K562 (cell line): ENCODE measurements around the gene PATE4. TPM values are rescaled to one million over a fixed set of nuclear protein-coding genes. Genes with fewer than 3 reads are reported as not detected.
A peak's percentile ranks its signal among the peaks of the same experiment; 100 is the strongest.

ENCODE experiments used
- ATAC-seq: fragments of 200-7000 bp; cut with Tn5 transposase; 3 replicates; pipeline ENCODE4 v1.9.1; 2020; ENCODE audit warnings: moderate library complexity
- BruUV-seq: library from RNA; stranded (reverse); fragments of 400-500 nt; replicated peaks from 2 replicates; lab custom pipeline; 2021; lab: Mats Ljungman, UMichigan
- CTCF ChIA-PET: fragments of 300-600 bp; formaldehyde crosslinking; extraction: SDS; loops from one replicate; lab custom pipeline; 2021; ENCODE audit warnings: low intra/inter-chr PET ratio; lab: Yijun Ruan, JAX
- POLR2A ChIA-PET: fragments of 300-600, 350-650 bp; sonication (Branson Sonifier 250); formaldehyde crosslinking; extraction: SDS; loops from one replicate; lab custom pipeline; 2021; ENCODE audit warnings: antibody characterized with exemption, inconsistent platforms; lab: Yijun Ruan, JAX
- DNase-seq, 4 experiments: peaks; one replicate each; pipeline versions ENCODE4 v3.0.0 to v3.0.0-alpha.2; 2011 to 2018; ENCODE audit warnings: low spot score in 3 of 4, mixed read lengths in 3 of 4; ENCODE audit errors: extremely low read depth in 1 of 4
- FAIRE-seq: peaks from 2 replicates; lab custom pipeline; 2011; peaks lifted over from hg19 to GRCh38; lab: Jason Lieb, UNC
- H2AFZ ChIP-seq: 2 replicates; pipeline ENCODE4 v1.6.0; 2011; ENCODE audit warnings: low read depth, low read length, control low read depth, inconsistent platforms
- H3K27ac ChIP-seq: fragments of 200-600 bp; 3 replicates; pipeline ENCODE4 v1.8.0; 2011; ENCODE audit warnings: low read depth, mild to moderate bottlenecking, control low read depth, inconsistent platforms, low read length, moderate library complexity, mixed read lengths; ENCODE audit errors: extremely low read depth
- H3K27me3 ChIP-seq, 2 experiments: fragments of 300-600 bp in 1 of 2; 2 replicates in 1 of 2; 3 replicates in 1 of 2; pipeline versions ENCODE4 v1.6.0 to v1.8.0; 2011; ENCODE audit warnings: inconsistent platforms in 2 of 2, low read length in 2 of 2, mild to moderate bottlenecking in 1 of 2, mixed read lengths in 1 of 2, moderate library complexity in 1 of 2; ENCODE audit not compliant: control insufficient read depth in 2 of 2, insufficient read depth in 2 of 2
- H3K36me3 ChIP-seq: fragments of 300-600 bp; 3 replicates; pipeline ENCODE4 v1.8.0; 2011; ENCODE audit warnings: mild to moderate bottlenecking, low read length, inconsistent platforms; ENCODE audit not compliant: control insufficient read depth, insufficient read depth
- H3K4me1 ChIP-seq, 2 experiments: fragments of 200-600 bp in 1 of 2; replicated peaks in 1 of 2; 2 replicates in 1 of 2; 3 replicates in 1 of 2; pipeline versions ENCODE4 v1.5.1 to v1.8.0; 2011; ENCODE audit warnings: inconsistent platforms in 2 of 2, low read length in 2 of 2, mild to moderate bottlenecking in 1 of 2, mixed read lengths in 1 of 2, moderate library complexity in 1 of 2; ENCODE audit not compliant: control insufficient read depth in 2 of 2, insufficient read depth in 2 of 2
- H3K4me2 ChIP-seq: 2 replicates; pipeline ENCODE4 v1.6.1; 2011; ENCODE audit warnings: low read length, control low read depth, inconsistent platforms, mixed read lengths; ENCODE audit not compliant: insufficient read depth
- H3K4me3 ChIP-seq: fragments of 200-600 bp; sonication (generic), shearing (Covaris generic); 2 replicates; pipeline ENCODE4 v1.5.1; 2016; ENCODE audit warnings: control low read depth, inconsistent platforms
- H3K79me2 ChIP-seq: fragments of 200-600 bp; 3 replicates; pipeline ENCODE4 v1.8.0; 2011; ENCODE audit warnings: low read length, inconsistent platforms; ENCODE audit not compliant: control insufficient read depth, insufficient read depth
- H3K9ac ChIP-seq, 2 experiments: 2 replicates each; pipeline versions ENCODE4 v1.6.0 to v1.6.1; 2011; ENCODE audit warnings: low read depth in 2 of 2, low read length in 2 of 2, control low read depth in 1 of 2, inconsistent platforms in 1 of 2, mild to moderate bottlenecking in 1 of 2, mixed read lengths in 1 of 2; ENCODE audit not compliant: insufficient read depth in 1 of 2
- H3K9me1 ChIP-seq: one replicate; pipeline ENCODE4 v1.6.0; 2011; ENCODE audit warnings: inconsistent platforms, mild to moderate bottlenecking, low read length, moderate library complexity; ENCODE audit not compliant: control insufficient read depth, insufficient read depth
- H3K9me3 ChIP-seq: replicated peaks from 2 replicates; pipeline ENCODE4 v1.5.1; 2011; ENCODE audit warnings: low read depth, low read length, inconsistent platforms; ENCODE audit not compliant: control insufficient read depth, insufficient read depth
- H4K20me1 ChIP-seq: replicated peaks from 2 replicates; pipeline ENCODE4 v1.6.1; 2011; ENCODE audit warnings: low read length, inconsistent platforms, mixed read lengths; ENCODE audit not compliant: control insufficient read depth, insufficient read depth
- ARID2 ChIP-seq: fragments of 450-650 bp; IDR thresholded peaks from 2 replicates; pipeline ENCODE4 v1.6.1; 2017; ENCODE audit warnings: antibody characterized with exemption, mild to moderate bottlenecking
- CC2D1A ChIP-seq: fragments of 450-650 bp; IDR thresholded peaks from 2 replicates; pipeline ENCODE4 v1.6.1; 2017; ENCODE audit warnings: mild to moderate bottlenecking
- EWSR1 ChIP-seq: fragments of 450-650 bp; IDR thresholded peaks from 2 replicates; pipeline ENCODE4 v1.6.1; 2018; ENCODE audit warnings: borderline replicate concordance, mild to moderate bottlenecking, low read depth, moderate library complexity; ENCODE audit not compliant: partially characterized antibody
- FOS ChIP-seq: IDR thresholded peaks from 3 replicates; pipeline ENCODE4 v1.6.1; 2011; ENCODE audit not compliant: insufficient read length; ENCODE audit errors: extremely low read depth
- L3MBTL2 ChIP-seq: fragments of 450-650 bp; IDR thresholded peaks from 2 replicates; pipeline ENCODE4 v1.6.1; 2016; ENCODE audit warnings: mild to moderate bottlenecking, moderate library complexity
- POLR2B ChIP-seq: fragments of 450-650 bp; IDR thresholded peaks from 2 replicates; pipeline ENCODE4 v1.6.1; 2018; ENCODE audit warnings: low read depth; ENCODE audit not compliant: partially characterized antibody
- SIN3B ChIP-seq: fragments of 450-650 bp; IDR thresholded peaks from 2 replicates; pipeline ENCODE4 v1.6.1; 2017; ENCODE audit warnings: low read depth, mild to moderate bottlenecking, moderate library complexity
- TCF3 ChIP-seq: sonication (generic); formaldehyde crosslinking; IDR thresholded peaks from 2 replicates; pipeline ENCODE4 v1.4.0; 2020; ENCODE audit warnings: mild to moderate bottlenecking, missing genetic modification reagents
- TOE1 ChIP-seq, 2 experiments: fragments of 450-650 bp in 1 of 2; sonication (generic) in 1 of 2; formaldehyde crosslinking in 1 of 2; IDR thresholded peaks; 2 replicates each; pipeline versions ENCODE4 v1.7.1 to v1.8.0; 2016 to 2022; ENCODE audit warnings: borderline replicate concordance in 2 of 2, mild to moderate bottlenecking in 2 of 2, antibody characterized with exemption in 1 of 2, inconsistent platforms in 1 of 2, low read depth in 1 of 2, missing genetic modification reagents in 1 of 2, moderate library complexity in 1 of 2
- WHSC1 ChIP-seq: IDR thresholded peaks from one replicate; pipeline ENCODE4 v1.6.1; 2012; ENCODE audit warnings: low read length, control low read depth, inconsistent platforms
- XRCC4 ChIP-seq: IDR thresholded peaks from one replicate; pipeline ENCODE4 v1.6.1; 2011; ENCODE audit not compliant: insufficient read depth, insufficient read length; ENCODE audit errors: extremely low read depth
- YY1 ChIP-seq, 3 experiments: IDR thresholded peaks; 2 replicates each; pipeline ENCODE4 v1.6.1; 2011; ENCODE audit warnings: low read length in 2 of 3, mild to moderate bottlenecking in 2 of 3, moderate library complexity in 2 of 3, borderline replicate concordance in 1 of 3, control low read depth in 1 of 3, low read depth in 1 of 3; ENCODE audit not compliant: insufficient read depth in 3 of 3, insufficient replicate concordance in 2 of 3, control insufficient read depth in 1 of 3, insufficient read length in 1 of 3; ENCODE audit errors: extremely low read depth in 1 of 3
- ZNF239 ChIP-seq: fragments of 250-450 bp; sonication (Bioruptor Pico); IDR thresholded peaks from 2 replicates; pipeline ENCODE4 v1.4.0; 2020; ENCODE audit warnings: mild to moderate bottlenecking
- ZNF253 ChIP-seq: fragments of 250-450 bp; sonication (Bioruptor Pico); conservative IDR thresholded peaks from 2 replicates; pipeline ENCODE4 v1.6.1; 2021; ENCODE audit warnings: mild to moderate bottlenecking
- WGBS: fragments of 100-300 bp; shearing (Covaris generic); methylation state at CpG from one replicate; pipeline ENCODE4 v1.1.6; 2016; ENCODE audit warnings: low coverage, mixed read lengths; ENCODE audit not compliant: insufficient coverage; ENCODE audit errors: missing lambda C conversion rate; 5-methylcytosine and 5-hydroxymethylcytosine counted together
- in situ Hi-C: fragments of 300-500 bp; cut with MboI; formaldehyde crosslinking; loops from 4 replicates; pipeline ENCODE4 v1.15.0; 2018; ENCODE audit warnings: inconsistent platforms, mixed read lengths
- intact Hi-C: fragments of 100-400 bp; cut with micrococcal nuclease; formaldehyde crosslinking; loops from 2 replicates; pipeline ENCODE4 v1.14.2; 2022
- polyA plus RNA-seq, 8 experiments: library from polyadenylated mRNA; depleted of rRNA in 4 of 8; stranded (reverse) in 5 of 8; unstranded in 3 of 8; fragments of >200 nt; fragmentation: Nextera tagmentation in 2 of 8; fragmentation: Illumina TruSeq in 1 of 8; extraction: Ambion mirVana in 2 of 8; extraction: Trizol in 1 of 8; gene quantifications; 2 replicates each; pipeline versions ENCODE4 v1.2.1 to v1.2.3, GENCODE V29; 2011 to 2014; ENCODE audit warnings: inconsistent platforms in 1 of 8, missing spikeins in 1 of 8
- total RNA-seq, 7 experiments: library from RNA; depleted of rRNA in 6 of 7; stranded (reverse); fragments of >200 nt in 6 of 7; fragmentation: Illumina TruSeq in 2 of 7; extraction: Trizol in 2 of 7; gene quantifications; 2 replicates each; pipeline versions ENCODE4 v1.2.1 to v1.2.3, GENCODE V29; 2011 to 2021; ENCODE audit warnings: low replicate concordance in 1 of 7
- TF ChIP-seq, protein P1 (sequence below), 2 experiments: fragments of 450-650 bp; conservative IDR thresholded peaks; 2 replicates each; pipeline ENCODE4 v1.6.1; 2017; ENCODE audit warnings: mild to moderate bottlenecking in 2 of 2, moderate library complexity in 2 of 2
- TF ChIP-seq, protein P2 (sequence below): fragments of 250-450 bp; sonication (Bioruptor Pico); IDR thresholded peaks from 2 replicates; pipeline ENCODE4 v1.5.0; 2021; ENCODE audit warnings: mild to moderate bottlenecking, borderline replicate concordance

PATE4 gene
- total and polyA plus RNA-seq, 9 of the 15 experiments (the other 6 are each of a cell fraction or from before 2014, with no cell fraction given) = not detected

DNA sequence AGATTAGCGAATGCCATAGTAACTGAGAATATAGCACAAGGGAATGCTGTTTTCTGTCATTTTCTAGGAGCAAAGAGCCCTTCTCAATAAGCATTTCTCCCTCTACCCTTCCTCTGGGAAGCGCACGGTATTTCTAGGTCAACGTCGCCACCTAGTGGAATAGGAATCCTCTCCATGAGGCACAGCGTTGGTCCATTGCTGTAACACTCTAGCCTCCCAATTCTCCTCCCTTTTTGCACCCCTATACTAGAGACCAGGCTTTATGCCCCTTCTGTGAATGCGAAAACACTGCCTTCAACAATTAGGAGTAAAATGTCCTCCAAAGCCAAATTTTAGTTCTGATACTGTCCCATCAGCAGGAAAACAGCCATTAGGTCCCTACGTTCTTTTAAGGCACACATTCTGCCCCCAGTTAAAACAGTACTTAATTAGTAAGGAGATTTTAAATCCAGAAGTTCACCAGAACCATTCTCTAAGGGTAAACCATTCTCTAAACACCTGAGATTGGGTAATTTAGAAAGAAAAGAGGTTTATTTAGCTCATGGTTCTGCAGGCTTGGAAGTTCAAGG is 41.5 kb downstream of the PATE4 start:
- FAIRE-seq = peak; percentile 95
- intact Hi-C loops = loop anchor here (1.0 to 5.0 kb wide), 6 partner anchors 102 to 912 kb away; partner anchors contain the start of gene CHEK1
- no peak overlapping the region for H3K4me3 ChIP-seq
- H3K4me1 ChIP-seq = peaks cover 0 to 3% of the 10 kb centered on the region in 2 experiments; a peak in 2 of 5 replicates
- in situ Hi-C loops = loop anchor here (10.0 to 25.0 kb wide), 3 partner anchors 320 to 912 kb away; partner anchors contain the start of gene CCDC15
- H3K9me1 ChIP-seq = no peaks in the 10 kb centered on the region
- DNase-seq = peak; percentile 37 to 86 (median 58)
- no peaks in the 10 kb centered on the region for H3K79me2 ChIP-seq
- WGBS = 10% methylated on average over 8 of the region's 8 CpGs
- CTCF ChIA-PET = interaction anchor here (0.6 to 0.7 kb wide), 2 partner anchors 211 to 784 kb away, joined by 3 to 4 read pairs; no protein-coding TSS in a partner anchor
- peaks cover 0 to 7% of the 10 kb centered on the region in 2 experiments; a peak in 2 of 5 replicates for H3K27me3 ChIP-seq
- H3K4me2 ChIP-seq = peak overlapping the region; percentile 59
- H3K9me3 ChIP-seq = no peaks in the 10 kb centered on the region; the same call in 1 of the 2 replicates
- peak; percentile 98 for ATAC-seq
- H3K36me3 ChIP-seq = no peaks in the 10 kb centered on the region
- peak overlapping the region; percentile 80 for H2AFZ ChIP-seq
- H3K9ac ChIP-seq = no peak overlapping the region
- POLR2A ChIA-PET = interaction anchor here (0.6 kb wide), 1 partner anchor 18 kb away, joined by 3 read pairs; no protein-coding TSS in a partner anchor
- BruUV-seq = no TSS peak
- no peak overlapping the region; the same call in 2 of the 3 replicates for H3K27ac ChIP-seq
- no peaks in the 10 kb centered on the region for H4K20me1 ChIP-seq
- no peak for TF ChIP-seq TCF3
- no peak for TF ChIP-seq SIN3B
- TF ChIP-seq WHSC1 = no peak
- TF ChIP-seq TOE1 (IDR thresholded peaks at IDR 0.05; ENCODE audit: borderline replicate concordance) = 0 out of 2 replicates have a peak, but pooled peaks have one; percentile 30
- no peak for TF ChIP-seq TOE1 (CRISPR knock-in tag; IDR thresholded peaks at IDR 0.05; ENCODE audit: borderline replicate concordance, low read depth)
- TF ChIP-seq, protein P1, sequence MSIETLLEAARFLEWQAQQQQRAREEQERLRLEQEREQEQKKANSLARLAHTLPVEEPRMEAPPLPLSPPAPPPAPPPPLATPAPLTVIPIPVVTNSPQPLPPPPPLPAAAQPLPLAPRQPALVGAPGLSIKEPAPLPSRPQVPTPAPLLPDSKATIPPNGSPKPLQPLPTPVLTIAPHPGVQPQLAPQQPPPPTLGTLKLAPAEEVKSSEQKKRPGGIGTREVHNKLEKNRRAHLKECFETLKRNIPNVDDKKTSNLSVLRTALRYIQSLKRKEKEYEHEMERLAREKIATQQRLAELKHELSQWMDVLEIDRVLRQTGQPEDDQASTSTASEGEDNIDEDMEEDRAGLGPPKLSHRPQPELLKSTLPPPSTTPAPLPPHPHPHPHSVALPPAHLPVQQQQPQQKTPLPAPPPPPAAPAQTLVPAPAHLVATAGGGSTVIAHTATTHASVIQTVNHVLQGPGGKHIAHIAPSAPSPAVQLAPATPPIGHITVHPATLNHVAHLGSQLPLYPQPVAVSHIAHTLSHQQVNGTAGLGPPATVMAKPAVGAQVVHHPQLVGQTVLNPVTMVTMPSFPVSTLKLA (conservative IDR thresholded peaks at IDR 0.05) = peak in 1 of 2 experiments; percentile 37; a peak in 1 of 4 replicates
- no peak for TF ChIP-seq ZNF239
- TF ChIP-seq ZNF253 (CRISPR knock-in tag) = no peak
- TF ChIP-seq L3MBTL2 = 0 out of 2 replicates have a peak, but pooled peaks have one; percentile 22
- TF ChIP-seq CC2D1A = 0 out of 2 replicates have a peak, but pooled peaks have one; percentile 23
- TF ChIP-seq ARID2 = 0 out of 2 replicates have a peak, but pooled peaks have one; percentile 26
- TF ChIP-seq XRCC4 = no peak
- TF ChIP-seq, protein P2, sequence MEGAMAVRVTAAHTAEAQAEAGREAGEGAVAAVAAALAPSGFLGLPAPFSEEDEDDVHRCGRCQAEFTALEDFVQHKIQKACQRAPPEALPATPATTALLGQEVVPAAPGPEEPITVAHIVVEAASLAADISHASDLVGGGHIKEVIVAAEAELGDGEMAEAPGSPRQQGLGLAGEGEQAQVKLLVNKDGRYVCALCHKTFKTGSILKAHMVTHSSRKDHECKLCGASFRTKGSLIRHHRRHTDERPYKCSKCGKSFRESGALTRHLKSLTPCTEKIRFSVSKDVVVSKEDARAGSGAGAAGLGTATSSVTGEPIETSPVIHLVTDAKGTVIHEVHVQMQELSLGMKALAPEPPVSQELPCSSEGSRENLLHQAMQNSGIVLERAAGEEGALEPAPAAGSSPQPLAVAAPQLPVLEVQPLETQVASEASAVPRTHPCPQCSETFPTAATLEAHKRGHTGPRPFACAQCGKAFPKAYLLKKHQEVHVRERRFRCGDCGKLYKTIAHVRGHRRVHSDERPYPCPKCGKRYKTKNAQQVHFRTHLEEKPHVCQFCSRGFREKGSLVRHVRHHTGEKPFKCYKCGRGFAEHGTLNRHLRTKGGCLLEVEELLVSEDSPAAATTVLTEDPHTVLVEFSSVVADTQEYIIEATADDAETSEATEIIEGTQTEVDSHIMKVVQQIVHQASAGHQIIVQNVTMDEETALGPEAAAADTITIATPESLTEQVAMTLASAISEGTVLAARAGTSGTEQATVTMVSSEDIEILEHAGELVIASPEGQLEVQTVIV (CRISPR knock-in tag) = no peak
- no peak for TF ChIP-seq EWSR1
- no peak for TF ChIP-seq POLR2B
- TF ChIP-seq FOS = no peak
- TF ChIP-seq YY1 (IDR thresholded peaks at IDR 0.05; ENCODE audit: borderline replicate concordance in 1 of 3, control insufficient read depth in 1 of 3, extremely low read depth in 1 of 3, insufficient read depth in 3 of 3, insufficient read length in 1 of 3, insufficient replicate concordance in 2 of 3, low read depth in 1 of 3, low read length in 2 of 3) = no peak
